ENCODE data around the gene PSME4.

GRCh38 chr2:53881360-53881759, 89.4 kb downstream of the PSME4 start:
- TF ChIP-seq POLR2AphosphoS5 (IDR thresholded peaks at IDR 0.05; ENCODE audit: low read depth, low read length): no peak
- no peak for TF ChIP-seq HOXA5 (CRISPR knock-in tag; IDR thresholded peaks at IDR 0.05)
- TF ChIP-seq ETV5 (CRISPR knock-in tag; IDR thresholded peaks at IDR 0.05; ENCODE audit: borderline replicate concordance): no peak
- TF ChIP-seq ZNF225 (CRISPR knock-in tag; IDR thresholded peaks at IDR 0.05): no peak
- no peak for TF ChIP-seq ZNF670 (CRISPR knock-in tag; IDR thresholded peaks at IDR 0.05; ENCODE audit: borderline replicate concordance)
- no peak for TF ChIP-seq EZH2 (conservative IDR thresholded peaks at IDR 0.05; ENCODE audit: low read depth, low read length)
- TF ChIP-seq, protein P1, sequence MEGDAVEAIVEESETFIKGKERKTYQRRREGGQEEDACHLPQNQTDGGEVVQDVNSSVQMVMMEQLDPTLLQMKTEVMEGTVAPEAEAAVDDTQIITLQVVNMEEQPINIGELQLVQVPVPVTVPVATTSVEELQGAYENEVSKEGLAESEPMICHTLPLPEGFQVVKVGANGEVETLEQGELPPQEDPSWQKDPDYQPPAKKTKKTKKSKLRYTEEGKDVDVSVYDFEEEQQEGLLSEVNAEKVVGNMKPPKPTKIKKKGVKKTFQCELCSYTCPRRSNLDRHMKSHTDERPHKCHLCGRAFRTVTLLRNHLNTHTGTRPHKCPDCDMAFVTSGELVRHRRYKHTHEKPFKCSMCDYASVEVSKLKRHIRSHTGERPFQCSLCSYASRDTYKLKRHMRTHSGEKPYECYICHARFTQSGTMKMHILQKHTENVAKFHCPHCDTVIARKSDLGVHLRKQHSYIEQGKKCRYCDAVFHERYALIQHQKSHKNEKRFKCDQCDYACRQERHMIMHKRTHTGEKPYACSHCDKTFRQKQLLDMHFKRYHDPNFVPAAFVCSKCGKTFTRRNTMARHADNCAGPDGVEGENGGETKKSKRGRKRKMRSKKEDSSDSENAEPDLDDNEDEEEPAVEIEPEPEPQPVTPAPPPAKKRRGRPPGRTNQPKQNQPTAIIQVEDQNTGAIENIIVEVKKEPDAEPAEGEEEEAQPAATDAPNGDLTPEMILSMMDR (CRISPR knock-in tag; IDR thresholded peaks at IDR 0.05): no peak

Data from HepG2 (cell line).